Stimulated activated CD4-positive, alpha-beta T cell treated with anti-CD3 and anti-CD28 coated beads, Interleukin-1b, Interleukin-23, amount 100 ng/mL, for 48 hours (primary cell): Measurements from ENCODE around the gene ZNF438.
"Not testable (repeated sequence)": the region's sequence is repeated elsewhere in the genome, so short reads cannot be mapped to it uniquely, and the experiment has no call there.

Experiments used
- DNase-seq: peaks from one replicate; pipeline ENCODE4 v3.0.0-alpha.2; 2020

The ZNF438 gene

DNA sequence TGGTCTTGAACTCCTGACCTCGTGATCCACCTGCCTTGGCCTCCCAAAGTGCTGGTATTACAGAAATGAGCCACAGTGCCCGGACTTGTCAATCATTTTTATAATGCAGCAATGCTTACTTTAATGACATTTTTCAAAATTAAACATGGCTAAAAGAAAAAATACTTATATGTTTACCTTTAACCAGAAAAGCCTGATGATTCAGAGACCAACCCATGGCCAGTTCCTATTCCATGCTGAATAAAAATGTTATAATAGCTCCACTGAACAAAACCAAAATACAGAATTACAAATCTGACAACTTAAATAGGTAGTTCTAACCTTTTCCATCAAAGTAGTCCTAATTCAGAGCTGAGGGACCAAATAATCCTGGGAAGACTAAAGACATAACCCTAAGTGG lies 21.6 kb downstream of the ZNF438 start:
- no peak for DNase-seq

DNA sequence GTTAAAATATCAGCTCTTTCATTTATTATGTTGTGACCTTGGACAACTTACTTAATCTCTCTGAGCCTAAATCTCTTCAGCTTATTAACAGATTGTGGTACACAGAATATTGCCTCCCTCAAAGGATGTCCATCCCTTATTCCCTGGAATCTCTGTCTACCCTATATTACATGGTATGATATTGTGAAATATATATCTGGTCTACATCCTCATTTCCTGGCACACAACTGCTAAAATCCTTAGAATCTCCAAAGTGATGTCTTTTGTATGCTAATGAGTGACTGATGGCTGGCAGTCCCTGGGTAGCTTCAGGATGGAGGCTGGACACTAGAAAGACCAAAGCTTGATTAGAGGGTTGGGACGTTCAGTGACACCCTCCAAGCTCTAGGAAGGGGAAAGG lies 25.8 kb downstream of the ZNF438 start:
- no peak for DNase-seq

DNA sequence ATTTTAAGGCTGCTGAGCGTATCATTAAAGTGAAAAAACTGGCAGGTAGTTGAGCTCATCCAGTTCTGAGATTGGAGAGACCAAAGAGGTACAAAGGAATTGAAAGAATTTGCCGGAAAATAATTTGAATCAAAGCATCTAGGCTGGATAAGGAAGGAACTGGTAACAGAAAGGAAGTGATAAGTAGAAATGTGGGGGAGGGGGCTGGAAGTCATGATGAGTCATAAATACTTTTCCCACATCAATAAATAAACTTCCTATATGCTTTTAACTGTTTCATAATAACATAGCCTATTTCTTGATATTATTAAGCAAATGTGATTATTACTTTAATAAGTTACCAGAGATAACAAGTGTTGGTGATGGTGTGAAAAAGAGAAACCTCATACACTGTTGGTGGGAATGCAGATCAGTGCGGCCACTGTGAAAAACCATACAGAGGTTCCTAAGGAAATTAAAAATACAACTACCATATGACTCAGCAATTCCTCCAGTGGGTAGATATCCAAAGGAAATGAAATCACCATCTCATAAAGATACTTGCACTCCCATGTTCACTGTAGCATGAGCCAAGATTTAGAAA lies 27.0 kb downstream of the ZNF438 start:
- DNase-seq: no peak

DNA sequence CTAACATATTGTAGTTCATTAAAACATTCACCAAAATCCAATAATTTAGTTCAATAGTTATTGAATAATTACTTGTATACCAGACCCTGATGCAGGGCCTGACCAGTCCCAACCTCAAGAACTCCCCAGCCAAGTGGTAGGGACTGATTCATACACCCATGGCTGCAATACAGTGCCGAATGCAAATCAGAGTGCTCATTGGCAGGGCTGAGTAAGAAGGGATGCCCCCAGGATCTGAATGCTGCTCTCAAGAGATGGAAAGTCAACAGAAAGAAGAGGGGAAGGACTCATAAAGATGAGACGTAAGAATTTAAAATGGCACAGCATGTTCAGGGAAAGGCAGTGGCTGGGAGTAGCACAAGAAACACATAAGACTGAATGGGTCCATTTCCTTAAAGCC lies 29.9 kb downstream of the ZNF438 start:
- no peak for DNase-seq

DNA sequence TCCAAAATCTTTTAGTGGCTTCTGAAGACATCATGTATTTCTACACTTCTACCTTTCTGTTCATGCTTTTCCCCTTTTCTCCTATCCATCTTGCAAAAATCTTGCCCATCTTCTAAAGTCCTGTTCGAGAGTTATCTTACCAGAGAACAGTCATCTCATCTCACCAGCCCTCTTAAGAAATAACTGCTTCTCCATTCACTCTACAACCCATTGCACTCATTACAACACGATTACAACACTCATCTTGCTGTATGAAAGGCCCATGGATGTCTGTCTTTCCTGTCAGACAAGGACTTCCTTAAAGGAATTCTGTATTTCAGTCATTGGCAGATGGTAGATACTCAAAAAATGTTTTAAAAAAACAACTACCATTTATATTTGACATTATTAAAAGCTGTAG lies 30.8 kb downstream of the ZNF438 start:
- DNase-seq: no peak

DNA sequence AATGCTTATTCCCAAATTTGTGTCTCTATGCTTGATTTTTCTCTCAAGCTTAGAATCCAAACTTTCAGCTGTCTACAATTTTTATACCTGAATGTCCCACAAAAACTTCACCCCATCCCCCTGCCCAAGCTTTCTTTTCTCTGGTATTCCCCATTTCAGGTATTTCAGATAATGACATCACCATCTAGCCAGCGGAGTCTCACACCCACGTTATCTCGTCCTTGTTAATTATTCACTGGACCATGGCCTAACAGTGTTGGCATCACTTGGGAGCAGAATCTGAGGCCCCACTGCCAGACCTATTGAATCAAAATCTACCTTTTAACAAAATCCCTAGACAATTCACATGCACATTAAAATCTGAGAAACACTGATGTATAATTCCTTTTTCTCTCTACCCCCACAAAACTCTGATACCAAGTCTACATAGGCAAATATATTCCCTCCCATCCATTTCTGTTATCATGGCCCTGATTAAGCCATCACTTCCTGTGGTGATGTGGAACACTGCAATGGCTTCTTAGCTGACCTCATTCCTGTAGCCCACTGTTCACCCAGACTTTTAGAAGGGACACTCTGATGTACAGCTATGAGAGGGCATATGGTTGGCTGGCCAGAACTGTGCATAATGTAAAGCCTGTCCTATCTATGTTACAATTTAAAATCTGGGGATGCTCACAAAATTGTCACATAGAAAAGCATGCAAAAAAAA lies 31.4 kb downstream of the ZNF438 start:
- DNase-seq: no peak

DNA sequence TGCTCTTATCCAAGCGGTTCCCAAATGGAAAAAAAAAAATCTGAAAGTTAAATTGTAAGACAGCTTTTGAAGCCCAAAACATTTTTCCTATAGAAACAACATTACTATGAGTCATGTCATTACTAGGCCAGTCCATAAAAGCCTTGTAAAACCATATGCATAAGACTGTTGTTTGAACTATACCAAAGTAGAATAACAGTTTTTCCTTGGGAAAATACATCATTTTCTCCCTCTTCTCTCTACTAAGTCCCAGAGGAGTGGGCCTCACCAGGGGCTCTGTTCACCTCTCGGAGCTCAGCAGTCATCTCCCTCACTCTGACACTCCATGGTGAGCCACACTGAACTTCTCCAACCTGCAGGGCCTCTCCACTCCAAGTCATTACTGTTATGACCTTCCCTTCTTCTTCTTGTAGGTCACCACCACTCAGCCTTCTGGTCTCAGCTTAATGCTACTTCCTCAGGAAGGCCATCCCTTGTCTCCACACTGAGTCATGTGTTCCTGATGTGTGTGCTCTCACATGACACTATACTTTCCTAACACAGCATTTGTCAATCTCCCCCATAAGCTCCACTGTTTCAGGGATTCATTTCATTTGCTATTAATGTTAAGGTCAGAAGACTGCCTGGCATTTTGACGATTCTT lies 32.5 kb downstream of the ZNF438 start:
- peak; percentile 18 for DNase-seq

DNA sequence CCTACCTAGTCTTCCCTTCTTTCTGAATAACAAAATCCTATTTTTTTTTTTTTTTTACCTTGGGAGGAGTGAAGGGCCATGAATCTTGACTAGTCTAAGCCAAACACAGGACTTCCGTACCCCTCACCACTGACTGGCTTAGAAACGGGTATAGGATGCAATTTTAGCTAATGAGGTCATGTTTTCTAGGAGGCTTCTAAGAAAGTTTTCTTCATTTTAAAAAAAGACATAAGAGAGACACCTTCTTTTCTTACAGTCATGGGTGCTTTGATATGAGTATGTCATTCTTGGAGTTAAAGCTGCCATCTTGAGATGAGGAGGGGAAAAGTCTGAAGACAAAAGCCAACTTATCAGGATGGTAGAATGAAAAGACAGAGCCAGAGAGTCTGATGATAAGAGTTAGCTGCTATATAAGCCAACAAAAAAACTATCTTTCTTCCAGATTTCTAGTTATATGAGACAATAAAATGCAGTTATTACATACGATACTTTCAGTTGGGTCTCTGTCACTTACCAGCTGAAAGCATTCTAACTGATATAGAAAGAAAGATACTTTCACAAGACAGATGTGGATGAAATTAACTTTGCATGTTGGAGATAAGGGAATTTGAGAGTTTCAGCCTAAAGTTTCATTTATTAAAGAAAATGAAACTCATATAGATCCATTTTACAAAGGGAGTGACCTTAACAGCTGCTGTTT lies 34.0 kb downstream of the ZNF438 start:
- DNase-seq: no peak

DNA sequence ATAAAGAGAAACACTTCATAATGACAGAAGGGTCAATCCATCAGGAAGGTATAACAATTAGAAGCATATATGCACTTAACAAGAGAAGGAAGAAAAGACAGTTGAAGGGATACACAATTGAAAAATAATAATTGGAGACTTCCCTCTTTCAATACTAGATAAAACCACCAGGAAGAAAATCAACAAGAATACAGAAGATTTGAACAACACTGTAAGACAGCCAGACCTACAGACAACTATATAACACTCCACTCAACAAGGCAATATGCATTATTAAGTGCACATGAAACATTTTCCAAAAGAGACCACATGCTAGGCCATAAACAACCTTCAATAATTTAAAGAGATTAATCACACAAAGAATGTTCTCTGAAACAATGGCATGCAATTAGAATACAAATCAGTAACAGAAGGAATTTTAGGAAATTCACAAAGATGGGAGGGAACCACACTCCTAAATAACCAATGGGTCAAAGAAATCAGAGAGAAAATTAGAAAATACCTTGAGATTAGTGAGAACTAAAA lies 35.1 kb downstream of the ZNF438 start:
- no peak for DNase-seq

DNA sequence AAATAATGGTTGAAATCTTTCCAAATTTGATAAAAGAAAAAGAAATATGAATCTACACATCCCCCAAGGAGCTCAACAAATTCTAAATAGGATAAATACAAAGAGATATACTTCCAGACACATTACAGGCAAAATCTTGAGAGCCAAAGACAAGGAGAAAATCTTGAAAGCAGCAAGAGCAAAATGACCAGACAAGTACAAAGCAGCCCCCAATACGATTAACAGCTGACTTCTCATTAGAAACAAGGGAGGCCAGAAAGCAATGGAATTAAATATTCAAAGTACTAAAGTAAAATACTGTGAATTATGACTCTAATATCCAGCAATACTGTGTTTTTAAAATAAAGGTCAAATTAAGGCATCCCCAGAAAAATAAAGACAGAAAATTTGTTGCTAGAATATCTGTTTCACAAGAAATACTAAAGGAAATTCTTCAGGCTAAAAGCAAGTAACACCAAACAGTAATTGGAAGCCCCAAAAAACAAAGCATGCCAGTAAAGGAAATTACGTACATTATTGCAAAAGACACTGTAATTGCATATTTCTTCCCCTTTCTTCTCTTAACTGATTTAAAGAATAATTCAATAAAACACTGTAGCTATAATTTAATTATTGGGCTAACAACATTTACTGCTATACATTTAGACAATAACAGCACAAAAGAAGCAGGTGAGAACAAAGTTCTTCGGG lies 36.4 kb downstream of the ZNF438 start:
- no peak for DNase-seq

DNA sequence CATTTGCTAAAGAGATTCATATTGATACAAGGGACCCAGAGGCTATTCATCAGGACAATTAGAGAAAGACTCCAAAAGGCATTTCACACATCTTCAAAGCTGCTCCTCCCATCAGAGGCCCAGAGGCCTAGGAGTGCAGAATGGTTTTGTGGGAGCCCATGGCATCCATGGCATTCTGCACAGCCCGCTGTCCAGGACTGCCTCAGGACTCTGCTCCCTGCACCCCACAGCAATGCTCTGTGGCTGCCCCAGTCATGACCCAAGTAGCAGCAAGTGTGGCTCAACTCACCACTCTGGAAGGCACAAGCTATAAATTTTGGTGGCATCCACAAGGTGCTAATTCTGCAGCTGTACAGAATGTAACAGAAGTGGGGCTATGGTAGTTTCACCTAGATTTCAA lies 38.5 kb downstream of the ZNF438 start:
- DNase-seq: no peak

DNA sequence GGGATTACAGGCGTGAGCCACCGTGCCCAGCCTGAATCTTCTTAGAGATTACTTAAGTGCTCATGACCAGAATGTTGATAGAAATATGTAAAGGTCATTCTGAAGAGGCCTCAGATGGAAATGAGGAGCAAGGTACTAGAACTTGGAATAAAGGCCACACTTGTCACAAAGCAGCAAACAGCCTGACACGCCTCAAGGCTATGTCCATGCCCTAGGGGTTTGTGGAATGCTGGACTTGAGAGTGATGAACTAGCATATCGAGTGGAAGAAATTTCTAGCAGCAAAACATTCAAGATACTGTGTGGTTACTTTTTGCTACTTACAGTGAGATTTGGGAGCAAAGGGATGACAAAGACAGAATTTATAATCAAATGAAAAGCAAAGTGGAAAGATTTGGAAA lies 39.0 kb downstream of the ZNF438 start:
- no peak for DNase-seq

DNA sequence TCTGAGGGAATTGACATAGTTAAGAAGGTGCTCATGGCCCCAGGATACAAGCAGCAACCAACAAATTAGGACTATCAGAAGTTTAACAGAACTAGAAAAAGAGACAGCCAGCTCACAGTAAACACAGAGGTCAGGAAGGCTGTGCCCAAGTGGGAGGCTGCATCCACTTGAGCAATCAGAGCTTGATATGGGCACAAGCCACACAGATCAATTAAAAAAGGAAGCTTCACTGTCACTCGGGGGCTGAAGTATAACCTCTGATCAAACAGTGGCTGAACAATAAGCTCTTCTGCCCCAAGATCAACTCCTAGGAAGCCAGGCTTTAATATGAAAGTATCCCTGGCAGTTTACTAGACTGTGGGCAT lies 40.0 kb downstream of the ZNF438 start:
- no peak for DNase-seq

DNA sequence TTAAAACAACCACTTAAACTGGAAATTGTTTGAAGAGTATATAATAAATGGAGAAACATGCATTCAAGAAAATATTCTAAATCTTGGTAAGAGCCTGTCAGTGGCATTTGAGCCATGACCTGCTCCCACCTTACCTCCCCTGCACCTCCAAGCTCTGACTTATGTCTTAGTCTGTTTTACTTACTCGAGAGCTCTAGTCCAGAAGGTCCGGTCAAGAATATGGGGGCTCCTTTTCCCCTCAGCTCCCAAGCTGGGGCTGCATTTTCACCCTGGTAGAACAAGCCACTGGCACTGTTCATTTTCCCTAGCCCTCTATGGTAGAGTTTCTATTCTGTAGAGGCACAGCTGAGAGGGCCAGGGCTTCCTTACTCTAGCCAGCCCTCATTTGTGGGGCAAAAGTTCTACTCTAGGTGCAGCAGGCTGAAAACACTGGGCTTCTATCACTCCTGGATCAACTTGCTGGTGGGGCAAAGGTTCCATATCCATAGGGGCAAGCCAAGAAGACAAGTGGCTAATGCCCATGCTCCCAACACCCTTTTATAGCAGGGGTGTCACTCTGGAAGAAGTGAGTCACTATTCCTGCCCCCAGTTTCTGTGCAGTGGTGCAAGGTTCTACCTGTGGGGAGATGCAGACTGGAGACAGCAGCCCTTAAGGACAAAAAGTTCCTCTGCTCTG lies 40.6 kb downstream of the ZNF438 start:
- no peak for DNase-seq

DNA sequence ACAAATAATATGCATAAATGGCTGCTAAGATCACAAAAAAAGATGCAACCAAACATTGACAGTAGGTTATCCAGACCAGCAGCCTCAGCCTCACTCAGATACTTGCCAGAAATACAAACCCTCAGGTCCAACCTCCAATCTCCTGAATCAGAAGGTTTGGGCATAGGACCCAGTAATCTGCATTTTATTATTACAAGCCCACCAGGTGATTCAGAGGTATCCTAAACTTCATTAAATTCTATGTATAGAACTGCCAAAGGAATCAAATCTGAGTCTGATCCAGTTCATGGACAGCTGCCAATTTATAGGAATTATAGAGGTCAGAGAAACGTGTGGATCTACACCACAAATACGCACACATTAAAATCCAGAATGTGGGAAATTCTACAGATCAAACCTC lies 41.3 kb downstream of the ZNF438 start:
- DNase-seq: no peak

DNA sequence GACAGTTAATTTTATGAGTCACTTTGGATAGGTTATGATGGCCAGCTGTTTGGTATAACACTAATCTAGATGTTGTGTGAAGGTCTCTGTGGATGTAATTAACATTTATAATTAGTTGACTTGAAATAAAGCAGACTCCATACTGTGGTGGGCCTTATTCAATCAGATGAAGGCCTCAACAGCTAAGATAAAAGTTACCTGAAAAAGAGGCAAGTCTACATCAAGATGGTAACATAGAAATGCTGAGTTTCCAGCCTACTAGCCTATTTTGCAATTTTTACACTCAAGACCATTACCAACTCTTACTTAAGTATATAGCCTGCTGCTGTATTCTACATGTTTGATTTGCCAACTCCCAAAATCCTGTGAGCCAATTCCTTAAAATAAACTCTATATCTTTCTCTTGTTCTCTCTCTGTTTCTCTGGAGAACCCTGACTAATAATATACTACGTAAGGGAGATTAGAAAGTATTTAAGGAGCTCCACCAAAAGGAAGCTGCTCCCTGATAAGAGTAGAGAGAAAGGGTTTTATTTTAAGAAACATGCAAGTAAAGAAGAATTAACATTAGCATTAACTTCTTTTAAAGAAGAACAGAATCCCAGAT lies 42.7 kb downstream of the ZNF438 start:
- no peak for DNase-seq

DNA sequence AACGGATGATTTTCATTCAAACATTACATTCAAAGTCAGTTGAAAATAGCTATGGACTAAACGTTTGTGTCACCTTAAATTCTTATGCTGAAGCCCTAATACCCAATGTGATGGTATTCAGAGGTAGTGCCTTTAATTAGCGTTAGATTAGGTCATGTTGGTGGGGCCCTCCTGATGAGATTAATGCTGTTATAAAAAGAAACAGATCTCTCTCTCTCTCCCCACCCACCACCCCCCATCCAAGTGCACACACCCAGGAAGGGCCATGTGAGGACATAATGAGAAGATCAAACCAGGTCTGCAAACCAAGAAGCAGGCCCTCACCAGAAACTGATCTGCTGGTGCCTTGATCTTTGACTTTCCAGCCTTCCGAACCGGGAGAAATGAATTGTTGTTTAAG lies 44.2 kb downstream of the ZNF438 start:
- no peak for DNase-seq

DNA sequence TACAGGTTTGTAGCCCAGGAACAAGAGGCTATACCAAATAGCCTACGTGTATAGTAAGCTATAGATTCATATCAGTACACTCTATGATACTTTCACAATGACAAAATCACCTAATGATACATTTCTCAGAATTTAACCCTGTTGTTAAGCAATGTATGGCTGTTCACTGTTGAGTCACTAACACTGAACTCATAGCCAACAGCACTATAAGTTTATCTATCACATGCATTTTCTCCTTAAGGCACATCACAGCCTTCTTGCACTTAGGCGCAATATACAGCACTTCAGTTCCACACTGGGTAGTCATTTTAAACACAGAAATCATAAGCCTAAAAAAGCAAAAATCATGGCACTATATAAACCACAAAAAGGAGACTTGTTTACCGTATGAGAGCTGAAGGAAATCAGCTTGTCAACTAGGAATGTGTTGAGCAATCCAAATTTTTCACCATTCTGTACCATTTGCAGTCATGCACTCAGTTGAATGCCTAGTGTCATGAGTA lies 45.6 kb downstream of the ZNF438 start:
- no peak for DNase-seq

DNA sequence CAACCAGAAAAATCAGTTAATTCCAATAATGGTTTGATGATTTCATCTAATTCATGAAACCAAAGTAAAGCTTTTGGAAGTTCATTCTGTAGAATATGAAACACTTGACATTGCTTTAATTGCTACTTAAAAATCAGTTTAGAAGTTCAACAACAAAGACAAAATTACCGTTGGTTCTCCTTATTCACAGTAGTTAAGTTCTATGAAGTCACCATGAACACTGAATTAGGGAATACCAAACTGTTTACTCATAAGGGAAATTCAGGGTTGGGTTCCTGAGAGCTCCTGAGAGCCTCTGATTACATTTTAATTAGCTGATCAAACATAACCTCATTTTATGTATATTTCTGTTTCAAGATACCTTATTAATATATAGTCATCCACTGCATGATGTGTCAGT lies 46.2 kb downstream of the ZNF438 start:
- no peak for DNase-seq

DNA sequence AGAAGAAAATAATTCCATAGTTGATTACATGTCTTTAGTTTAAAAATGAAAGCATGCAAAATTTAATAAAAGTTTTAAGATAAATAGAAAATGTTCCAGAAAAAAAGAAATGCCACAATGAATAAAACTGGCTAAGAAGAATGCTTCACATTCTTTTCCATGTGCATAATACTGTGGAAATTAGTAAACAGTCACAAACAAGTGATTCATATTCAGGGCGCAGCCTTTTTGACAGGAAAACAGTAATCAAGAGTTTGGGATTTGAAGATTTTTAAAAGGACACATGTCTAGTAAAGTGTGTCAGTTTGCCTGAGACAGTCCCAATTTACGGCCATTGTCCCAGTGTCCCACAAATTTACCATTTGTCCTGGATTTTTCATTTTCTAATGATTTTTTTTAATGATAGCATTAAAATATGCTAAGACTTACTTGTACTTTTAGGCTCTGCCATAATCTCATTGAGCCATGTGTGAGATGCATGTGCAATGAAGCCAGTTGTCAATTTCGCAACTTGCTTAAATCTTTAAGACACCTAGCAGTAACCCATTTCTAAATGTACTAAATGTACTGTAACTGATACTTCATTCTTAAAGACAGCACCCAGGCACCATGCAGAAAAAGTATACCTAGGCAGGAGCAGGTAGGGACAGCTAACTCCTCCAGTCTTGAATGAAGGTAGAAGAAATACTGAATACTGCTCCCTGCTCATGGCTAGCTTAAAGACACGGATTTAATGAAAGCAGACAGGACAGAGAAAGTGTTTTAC lies 46.9 kb downstream of the ZNF438 start:
- no peak for DNase-seq

DNA sequence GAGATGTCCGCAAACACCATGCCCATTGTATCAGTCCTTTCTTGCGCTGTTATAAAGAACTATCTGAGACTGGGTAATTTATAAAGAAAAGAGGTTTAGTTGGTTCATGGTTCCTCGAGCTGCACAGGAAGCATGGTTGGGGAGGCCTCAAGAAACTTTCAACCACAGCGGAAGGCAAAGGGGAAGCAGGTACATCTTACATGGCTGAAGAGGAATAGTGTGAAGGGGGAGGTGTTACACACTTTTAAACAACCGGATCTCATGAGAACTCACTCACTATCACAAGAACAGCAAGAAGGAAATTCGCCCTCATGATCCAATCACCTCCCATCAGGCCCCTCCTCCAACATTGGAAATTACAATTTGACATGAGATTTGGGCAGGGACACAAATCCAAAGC lies 48.5 kb downstream of the ZNF438 start:
- DNase-seq: not testable (repeated sequence)
